Epithelial cell of prostate (primary cell): ENCODE measurements around the gene GSN.

ENCODE experiments used
- DNase-seq: peaks from one replicate; pipeline ENCODE4 v3.0.0-alpha.2; 2011; ENCODE audit warnings: low read depth, low spot score
- H3K27ac ChIP-seq: fragments of 450-650 bp; 2 replicates; pipeline ENCODE4 v1.5.1; 2017; ENCODE audit warnings: mild to moderate bottlenecking

The GSN gene

GRCh38 chr9:121271368-121272341 is 3.7 kb downstream of the GSN start:
- no peak overlapping the region for H3K27ac ChIP-seq
- no peak for DNase-seq

- no peak overlapping the region for H3K27ac ChIP-seq
- DNase-seq: no peak
These were observed 4.5 kb downstream of the GSN start for GRCh38 chr9:121272401-121272948.

DNA sequence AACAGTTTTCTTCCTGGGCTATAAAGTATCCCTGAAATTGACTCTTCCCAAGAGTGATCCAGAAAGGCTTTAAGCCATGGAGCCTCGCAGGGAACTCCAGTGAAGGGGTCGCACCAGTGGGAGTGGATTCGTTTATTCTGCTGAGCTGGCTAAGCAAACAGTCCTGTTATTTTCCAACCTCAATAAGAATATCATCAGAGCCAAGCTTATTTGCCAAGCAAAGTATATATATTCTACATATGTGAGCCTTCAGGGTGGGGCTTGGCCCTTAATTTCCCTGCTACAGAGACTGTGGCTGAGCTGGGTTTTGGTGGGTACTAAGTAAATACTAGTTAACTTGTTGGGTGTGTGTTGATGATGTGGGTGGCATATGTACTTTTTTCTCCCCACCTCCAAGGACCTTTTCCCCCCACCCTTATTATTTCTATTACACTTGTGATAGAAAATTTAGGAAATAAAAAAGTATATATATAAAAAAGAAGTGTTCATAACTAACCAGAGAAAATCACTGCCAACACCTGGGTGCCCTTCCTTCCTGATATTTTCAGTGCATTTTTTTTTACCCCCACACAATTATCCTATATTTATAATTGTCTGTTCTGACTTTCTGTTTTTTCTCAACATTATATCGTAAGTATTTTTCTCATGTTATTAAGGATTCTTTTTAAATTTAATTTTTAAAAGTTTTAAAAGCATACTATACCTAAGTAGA is 5.3 kb downstream of the GSN start:
- DNase-seq: no peak
- no peak overlapping the region for H3K27ac ChIP-seq

DNA sequence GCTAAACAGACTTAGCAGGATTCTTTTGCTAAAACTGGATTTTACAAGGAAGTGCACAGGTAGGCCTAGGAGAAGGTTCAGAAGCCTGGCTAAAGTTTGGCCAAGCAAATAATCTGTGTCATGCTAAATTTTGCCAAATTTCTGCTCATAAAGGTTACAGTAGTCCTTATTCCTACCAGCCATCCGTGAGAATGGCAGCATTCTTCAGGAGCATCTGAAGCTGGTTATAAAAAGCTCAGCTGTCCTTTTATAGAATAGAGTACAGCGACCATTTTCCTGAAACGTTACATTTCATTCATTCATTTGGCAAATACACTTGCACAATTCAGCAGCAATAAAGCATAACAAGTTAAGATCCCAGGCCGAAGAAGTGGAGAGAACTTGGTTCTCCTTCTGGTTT is 6.9 kb downstream of the GSN start:
- H3K27ac ChIP-seq: no peak overlapping the region

DNA sequence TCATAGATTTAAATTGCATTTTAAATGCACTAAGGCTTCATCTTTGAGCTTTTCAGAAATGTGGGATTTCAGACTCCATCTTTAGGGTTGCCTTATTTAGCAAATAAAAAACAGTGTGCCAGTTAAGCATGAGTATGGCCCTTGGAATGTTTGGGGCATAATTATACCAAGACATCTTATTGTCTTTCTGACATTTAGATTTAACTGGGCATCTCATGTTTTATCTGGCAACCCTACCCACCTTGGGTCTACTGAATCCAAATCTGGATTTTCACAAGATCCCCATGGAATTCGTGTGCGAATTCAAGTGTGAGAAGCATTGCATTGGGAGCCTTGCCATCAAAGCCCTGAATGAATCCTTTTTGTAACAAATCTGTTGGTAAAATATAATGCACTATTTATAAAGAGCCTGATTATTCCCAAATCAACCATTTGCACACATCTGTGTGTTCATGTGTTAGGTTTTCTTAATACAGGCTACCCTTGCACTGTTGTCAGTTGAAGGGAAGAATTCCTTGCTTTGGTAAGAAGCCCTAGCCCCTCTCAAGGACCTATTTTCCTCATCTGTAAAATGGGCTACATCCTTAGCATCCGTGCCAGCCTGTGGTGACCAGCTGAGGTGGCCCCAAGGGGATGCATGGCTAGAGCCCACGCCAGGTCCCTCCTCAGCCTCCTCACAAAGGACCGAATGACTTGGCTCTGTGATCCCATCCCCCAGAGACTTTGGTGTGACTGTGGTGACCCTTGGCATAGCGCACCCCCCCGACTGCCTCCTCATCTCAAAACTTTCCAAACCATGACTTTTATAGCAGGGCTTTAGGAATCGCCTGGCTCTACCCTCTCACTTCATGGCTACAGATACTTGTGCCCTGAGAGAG is 8.1 kb downstream of the GSN start:
- peak overlapping the region; percentile 91 for H3K27ac ChIP-seq
- DNase-seq: no peak

More for the DNA sequence above, 6.9 kb downstream of the GSN start:
- DNase-seq: no peak

GRCh38 chr9:121277026-121277425 is 9.1 kb downstream of the GSN start:
- peak overlapping the region; percentile 91 for H3K27ac ChIP-seq
- no peak for DNase-seq

DNA sequence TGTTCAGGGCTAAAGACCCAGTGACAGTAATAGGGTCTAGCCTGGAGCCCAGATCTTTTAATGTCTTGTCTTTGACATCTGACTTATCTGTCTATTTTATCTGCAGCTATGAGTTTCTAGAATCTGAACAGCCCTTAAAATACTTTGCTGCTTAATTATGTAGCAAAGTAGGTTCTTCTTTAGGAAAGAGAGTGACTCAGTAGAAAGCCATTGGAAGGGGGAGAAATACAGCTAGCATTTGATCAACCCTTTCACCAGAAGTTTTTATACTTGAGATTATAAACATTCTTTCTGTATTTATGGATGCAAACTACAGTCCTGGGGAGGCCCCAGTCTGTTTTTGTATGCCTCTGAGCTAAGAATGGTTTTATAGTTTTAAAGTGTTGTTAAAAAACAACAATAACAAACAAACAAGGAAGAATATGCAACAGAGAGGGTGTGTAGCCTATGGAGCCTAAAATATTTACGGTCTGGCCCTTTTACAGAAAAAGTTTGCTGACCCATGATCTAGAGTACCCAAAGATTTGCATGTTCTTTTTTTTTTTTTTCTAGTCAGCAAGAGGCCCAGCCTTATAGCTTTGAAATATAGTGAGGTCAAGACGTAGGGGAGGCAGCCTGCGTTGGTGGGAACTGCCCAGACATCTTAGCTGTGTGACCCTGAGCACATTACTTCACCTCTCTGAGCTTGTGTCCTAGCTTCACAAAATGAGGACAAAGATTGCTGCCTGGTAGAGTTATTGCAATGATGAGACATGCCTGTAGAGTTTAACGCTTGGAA is 9.7 kb downstream of the GSN start:
- H3K27ac ChIP-seq: peak overlapping the region; percentile 91
- no peak for DNase-seq

DNA sequence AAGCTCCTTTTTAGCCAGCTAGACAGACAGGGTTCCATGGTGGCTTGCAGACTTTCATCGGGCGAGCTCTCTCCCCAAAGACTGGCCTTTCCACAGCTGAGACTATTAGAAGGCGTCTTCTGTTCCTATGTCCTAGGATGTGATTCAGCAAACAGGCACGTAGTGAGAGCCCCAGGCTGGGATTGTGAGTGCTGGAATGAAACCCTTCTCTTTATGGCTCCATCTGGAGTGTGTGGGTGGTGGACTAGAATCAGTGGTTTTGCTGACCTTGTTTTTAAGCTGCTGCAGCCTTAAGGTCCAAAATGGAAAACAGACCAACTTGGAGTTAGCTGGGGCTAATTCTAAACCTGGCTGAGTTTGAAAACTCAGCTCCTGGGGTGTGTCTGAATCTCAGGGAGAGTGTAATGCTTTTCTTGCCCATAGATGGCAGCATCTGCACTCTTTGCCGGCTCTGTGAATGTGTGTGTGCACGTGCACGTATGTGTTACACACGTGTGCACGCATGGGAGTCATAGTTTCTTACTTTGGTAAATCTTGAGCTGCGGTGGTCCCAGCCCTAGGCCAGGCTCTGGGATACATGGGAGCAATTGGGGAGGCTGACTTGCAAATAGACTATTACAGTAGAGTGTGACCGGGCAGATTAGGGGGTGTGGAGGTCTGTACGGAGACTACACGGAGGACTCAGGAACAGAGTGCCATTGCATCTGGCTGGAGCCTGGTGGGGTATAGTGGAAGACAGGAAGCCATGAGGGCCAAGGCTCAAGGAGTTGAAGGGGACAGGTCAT is 10.7 kb downstream of the GSN start:
- DNase-seq: peak; percentile 70
- peak overlapping the region; percentile 91 for H3K27ac ChIP-seq

GRCh38 chr9:121279776-121280388 is 11.9 kb downstream of the GSN start:
- no peak for DNase-seq
- peak overlapping the region; percentile 91 for H3K27ac ChIP-seq

DNA sequence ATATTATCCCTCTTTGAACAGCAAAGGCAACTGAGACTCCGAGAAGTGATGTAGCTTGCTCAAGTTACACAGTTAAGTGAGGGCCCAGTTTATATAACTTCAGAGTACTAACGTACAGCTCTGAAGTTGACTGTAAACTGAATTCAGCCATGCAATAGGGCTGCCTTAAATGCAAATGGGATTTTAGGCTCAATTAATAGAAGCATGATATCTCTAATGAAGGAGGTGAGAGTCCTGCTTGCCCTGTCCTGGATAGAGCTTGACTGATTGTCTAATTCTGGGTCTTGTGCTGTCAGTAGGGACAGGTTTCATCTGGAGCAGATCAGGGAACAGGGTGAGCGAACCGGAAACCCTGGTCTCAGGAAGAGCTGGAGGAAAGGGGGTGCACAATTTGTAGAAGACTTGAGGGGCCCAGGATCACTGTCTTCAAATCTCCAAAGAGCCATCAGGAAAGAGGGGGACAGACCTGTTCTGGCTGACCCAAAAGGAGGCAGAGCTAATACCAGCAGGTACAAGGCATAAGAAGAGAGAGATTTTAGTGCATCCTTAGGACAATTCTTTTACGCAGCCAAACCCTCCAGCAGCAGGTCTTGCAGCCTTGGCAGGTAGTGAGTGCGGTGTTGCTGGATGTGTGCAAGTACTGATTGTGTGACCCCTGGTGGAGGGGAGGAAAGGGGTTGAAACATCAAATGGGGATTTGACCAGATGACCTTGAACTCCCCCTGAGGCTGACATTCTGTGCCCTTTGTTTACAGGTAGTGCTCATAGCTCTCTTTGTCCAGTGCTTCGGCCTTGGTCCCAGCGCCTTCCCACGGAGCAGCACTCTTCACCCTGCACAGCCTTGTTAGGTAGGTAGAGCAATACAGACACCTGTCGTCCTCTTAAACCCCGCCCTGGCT is 13.0 kb downstream of the GSN start:
- no peak for DNase-seq
- peak overlapping the region; percentile 84 for H3K27ac ChIP-seq

DNA sequence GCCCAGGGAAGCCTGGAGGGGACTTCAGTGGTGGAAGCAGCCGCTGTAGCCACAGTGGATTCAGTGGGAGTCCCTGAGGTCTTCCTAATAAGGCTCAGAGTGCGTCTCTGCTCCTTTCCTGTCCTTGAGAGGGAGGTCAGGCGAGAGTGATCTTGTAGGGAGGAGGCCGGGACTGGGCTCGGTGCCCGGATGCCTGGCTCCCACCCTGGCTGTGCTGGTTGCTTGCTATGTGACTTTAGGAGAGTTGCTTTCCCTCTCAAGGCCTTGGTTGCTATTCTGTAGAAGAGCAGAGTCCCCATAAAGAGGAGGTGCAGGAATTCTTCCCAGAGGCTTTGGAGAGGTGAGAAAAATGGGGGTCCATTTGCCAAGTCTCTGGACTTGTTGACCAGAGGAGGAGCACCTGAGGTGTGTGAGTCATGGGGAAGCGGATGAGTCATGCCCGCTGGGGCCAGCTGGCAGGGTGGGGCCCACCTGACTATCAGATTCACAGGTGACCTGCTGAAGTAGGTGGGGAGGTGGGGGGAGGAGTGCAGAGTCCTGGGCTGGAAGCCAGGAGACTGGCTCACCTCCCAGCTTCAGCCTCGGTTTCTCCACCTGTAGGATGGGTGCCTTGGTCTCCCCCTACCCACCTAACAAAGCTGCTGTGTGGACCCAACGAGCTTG is 13.8 kb downstream of the GSN start:
- peak overlapping the region; percentile 84 for H3K27ac ChIP-seq
- DNase-seq: peak; percentile 93

DNA sequence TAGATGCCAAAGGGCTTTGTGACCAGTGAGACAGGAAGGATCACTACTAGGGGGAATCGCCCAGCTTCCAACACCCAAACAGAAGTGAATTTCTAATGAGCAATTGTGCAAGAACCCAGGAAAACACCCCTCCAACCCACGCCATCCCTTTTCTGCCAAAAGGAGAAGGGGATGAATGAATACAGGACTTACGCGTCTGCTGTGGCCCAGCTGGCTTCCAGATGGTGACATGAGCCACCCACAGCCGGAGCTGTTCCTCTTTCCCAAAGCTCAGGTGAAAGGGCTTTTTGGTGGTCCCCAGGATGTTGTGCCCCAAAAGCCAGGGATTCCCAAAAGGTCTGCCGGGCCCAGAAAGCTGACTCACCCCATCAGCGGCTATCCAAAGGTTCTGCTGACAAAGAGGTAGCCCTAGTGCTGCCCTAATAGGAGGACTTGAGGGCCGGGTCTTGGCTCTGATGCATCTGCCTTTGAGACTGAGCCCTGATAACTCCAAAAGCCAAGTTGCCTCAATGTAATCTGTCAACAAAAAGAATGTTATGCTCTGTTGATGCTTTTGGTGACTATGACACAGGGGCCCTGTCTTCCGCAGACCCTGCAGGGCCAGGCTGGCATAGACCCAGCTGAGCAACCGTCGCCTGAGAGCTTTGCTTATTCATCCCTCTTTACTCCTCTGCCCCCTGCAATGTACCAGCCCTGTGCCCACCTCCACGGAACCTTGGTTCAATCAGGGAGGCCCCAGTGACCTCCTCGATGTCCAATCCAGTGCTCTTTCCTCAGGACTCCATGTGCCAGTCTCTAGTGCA is 14.5 kb downstream of the GSN start:
- DNase-seq: no peak
- H3K27ac ChIP-seq: peak overlapping the region; percentile 84

DNA sequence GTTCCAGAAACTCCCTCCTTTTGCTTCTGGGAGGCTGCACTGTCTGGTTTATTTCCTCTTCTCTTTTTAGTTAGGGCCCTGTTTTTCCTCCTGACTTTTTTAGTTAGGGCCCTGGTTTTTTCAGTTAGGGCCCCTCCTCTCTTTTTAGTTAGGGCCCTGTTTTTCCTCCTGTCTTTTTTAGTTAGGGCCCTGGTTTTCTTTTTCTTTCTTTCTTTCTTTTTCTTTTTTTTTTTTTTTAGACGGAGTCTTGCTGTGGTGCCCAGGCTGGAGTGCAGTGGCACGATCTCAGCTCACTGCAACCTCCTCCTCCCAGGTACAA is 15.1 kb downstream of the GSN start:
- peak overlapping the region; percentile 84 for H3K27ac ChIP-seq
- no peak for DNase-seq

- no peak for DNase-seq
- H3K27ac ChIP-seq: peak overlapping the region; percentile 98
These were observed 16.1 kb downstream of the GSN start for GRCh38 chr9:121283856-121284732.
